Epidermal melanocyte (primary cell): ENCODE data around the gene HBZ.
"Not testable (repeated sequence)": the region's sequence is repeated elsewhere in the genome, so short reads cannot be mapped to it uniquely, and the experiment has no call there.

ENCODE experiments used
- DNase-seq: peaks from one replicate; pipeline ENCODE4 v3.0.0; 2011; ENCODE audit warnings: low spot score; ENCODE audit not compliant: insufficient read length

HBZ gene

GRCh38 chr16:164827-165538 is 12.5 kb downstream of the HBZ start:
- DNase-seq = no peak

- DNase-seq = peak; percentile 16
These were observed 13.3 kb downstream of the HBZ start, which contains the start of gene HBM for GRCh38 chr16:165539-166374. TSS of gene HBM (plus strand) at chr16:165978. CDS start at chr16:165998, 20 bp downstream.

GRCh38 chr16:166375-167121 is 14.1 kb downstream of the HBZ start:
- DNase-seq = no peak

- peak; percentile 19 for DNase-seq
These were observed 14.8 kb downstream of the HBZ start for GRCh38 chr16:167122-167690.

- DNase-seq = peak; percentile 16
These were observed 16.0 kb downstream of the HBZ start for GRCh38 chr16:168424-168823.

GRCh38 chr16:169014-169413 is 16.6 kb downstream of the HBZ start:
- DNase-seq = no peak

- peak; percentile 13 for DNase-seq
These were observed 17.7 kb downstream of the HBZ start for GRCh38 chr16:170088-170507.

- peak; percentile 18 for DNase-seq
These were observed 18.3 kb downstream of the HBZ start for GRCh38 chr16:170788-171187.

- DNase-seq = not testable (repeated sequence)
These were observed 20.0 kb downstream of the HBZ start, which contains the start of gene HBA2 for GRCh38 chr16:172374-172941. TSS of gene HBA2 (plus strand) at chr16:172876. CDS start at chr16:172913, 37 bp downstream.

GRCh38 chr16:173211-173854 is 20.9 kb downstream of the HBZ start:
- DNase-seq = not testable (repeated sequence)

GRCh38 chr16:173928-174769 is 21.7 kb downstream of the HBZ start:
- peak; percentile 18 for DNase-seq

GRCh38 chr16:175011-175949 is 22.8 kb downstream of the HBZ start:
- DNase-seq = peak; percentile 18

- DNase-seq = not testable (repeated sequence)
These were observed 23.6 kb downstream of the HBZ start for GRCh38 chr16:176006-176405.

GRCh38 chr16:176477-177382 is 24.3 kb downstream of the HBZ start, which contains the start of gene HBA1:
TSS of gene HBA1 (plus strand) at chr16:176680. CDS start at chr16:176717, 37 bp downstream.
- not testable (repeated sequence) for DNase-seq

- peak; percentile 70 for DNase-seq
These were observed 25.0 kb downstream of the HBZ start for GRCh38 chr16:177394-177822.

- DNase-seq = peak; percentile 16
These were observed 25.7 kb downstream of the HBZ start for GRCh38 chr16:177981-178667.

- DNase-seq = no peak
These were observed 26.2 kb downstream of the HBZ start for GRCh38 chr16:178668-179015.
